Caco-2 (cell line): ENCODE measurements around the gene ENTPD8. TPM values are rescaled to one million over a fixed set of nuclear protein-coding genes. Genes with fewer than 3 reads are reported as not detected.

Experiments used
- Bru-seq: library from RNA; stranded (reverse); fragments of 400-500 nt; gene quantifications from one replicate; lab custom pipeline; 2021; lab: Mats Ljungman, UMichigan
- BruChase-seq, 2 experiments: library from RNA; stranded (reverse); fragments of 400-500 nt; gene quantifications; one replicate each; lab custom pipeline; 2021; lab: Mats Ljungman, UMichigan
- BruUV-seq: library from RNA; stranded (reverse); fragments of 400-500 nt; replicated peaks from 2 replicates; lab custom pipeline; 2021; lab: Mats Ljungman, UMichigan
- CTCF ChIA-PET: fragments of 300-600 bp; sonication (Branson Sonifier 250); formaldehyde crosslinking; loops from one replicate; lab custom pipeline; 2022; ENCODE audit warnings: antibody characterized with exemption; lab: Charles Lee
- POLR2A ChIA-PET: fragments of 300-600 bp; sonication (Branson Sonifier 250); formaldehyde crosslinking; loops from one replicate; lab custom pipeline; 2022; ENCODE audit warnings: antibody characterized with exemption; lab: Charles Lee
- DNase-seq, 2 experiments: peaks; one replicate each; pipeline versions ENCODE4 v3.0.0 to v3.0.0-alpha.2; 2020 to 2022
- H3K27me3 ChIP-seq: replicated peaks from 2 replicates; pipeline ENCODE4 v1.6.0; 2011; ENCODE audit warnings: low read length; ENCODE audit not compliant: control insufficient read depth, insufficient read depth
- H3K36me3 ChIP-seq: 2 replicates; pipeline ENCODE4 v1.5.1; 2011; ENCODE audit warnings: low read length; ENCODE audit not compliant: control insufficient read depth, insufficient read depth
- H3K4me1 ChIP-seq: fragments of 250-450 bp; sonication (Bioruptor Pico); 2 replicates; pipeline ENCODE4 v1.5.1; 2020; ENCODE audit warnings: mild to moderate bottlenecking
- H3K4me3 ChIP-seq: 2 replicates; pipeline ENCODE4 v1.5.1; 2011; ENCODE audit warnings: low read depth, mild to moderate bottlenecking, control low read depth, low read length
- H3K9me3 ChIP-seq: fragments of 250-450 bp; sonication (Bioruptor Pico); 2 replicates; pipeline ENCODE4 v1.5.1; 2020; ENCODE audit warnings: mild to moderate bottlenecking, moderate library complexity
- H3K27ac Mint-ChIP-seq: one replicate; pipeline ENCODE4 v1.8.0; 2022; ENCODE audit warnings: mixed read lengths; ENCODE audit not compliant: unreplicated experiment
- H3K27me3 Mint-ChIP-seq: one replicate; pipeline ENCODE4 v1.8.0; 2022; ENCODE audit warnings: mixed read lengths; ENCODE audit not compliant: insufficient read depth, unreplicated experiment
- H3K36me3 Mint-ChIP-seq: one replicate; pipeline ENCODE4 v1.8.0; 2022; ENCODE audit warnings: mild to moderate bottlenecking, mixed read lengths; ENCODE audit not compliant: insufficient read depth, unreplicated experiment
- H3K4me1 Mint-ChIP-seq: one replicate; pipeline ENCODE4 v1.8.0; 2022; ENCODE audit warnings: low read depth, mixed read lengths; ENCODE audit not compliant: unreplicated experiment
- H3K4me3 Mint-ChIP-seq: one replicate; pipeline ENCODE4 v1.8.0; 2022; ENCODE audit warnings: mild to moderate bottlenecking, moderate library complexity, mixed read lengths; ENCODE audit not compliant: unreplicated experiment
- H3K9me3 Mint-ChIP-seq: one replicate; pipeline ENCODE4 v1.8.0; 2022; ENCODE audit warnings: mixed read lengths; ENCODE audit not compliant: unreplicated experiment
- intact Hi-C: fragments of 100-400 bp; cut with micrococcal nuclease; formaldehyde crosslinking; loops from one replicate; pipeline ENCODE4 v1.10.0; 2022; ENCODE audit not compliant: unreplicated experiment
- long read RNA-seq: library from polyadenylated mRNA; stranded (forward); transcript quantifications from one replicate; pipeline ENCODE4 v2.0.0, GENCODE V29; 2022
- total RNA-seq: library from RNA; stranded (reverse); gene quantifications from 2 replicates; pipeline ENCODE4 v1.2.3, GENCODE V29; 2022
- TF ChIP-seq, protein P1 (sequence below), 2 experiments: fragments of 200-600 bp in 1 of 2; IDR thresholded peaks; 1 replicate in 1 of 2; 2 replicates in 1 of 2; pipeline versions ENCODE4 v1.5.1 to v1.8.0; 2011 to 2022; ENCODE audit warnings: antibody characterized with exemption in 1 of 2, control low read depth in 1 of 2, inconsistent platforms in 1 of 2, low read depth in 1 of 2, low read length in 1 of 2, mild to moderate bottlenecking in 1 of 2, moderate library complexity in 1 of 2; ENCODE audit not compliant: insufficient read depth in 1 of 2, severe bottlenecking in 1 of 2, unreplicated experiment in 1 of 2

ENTPD8 gene, protein sequence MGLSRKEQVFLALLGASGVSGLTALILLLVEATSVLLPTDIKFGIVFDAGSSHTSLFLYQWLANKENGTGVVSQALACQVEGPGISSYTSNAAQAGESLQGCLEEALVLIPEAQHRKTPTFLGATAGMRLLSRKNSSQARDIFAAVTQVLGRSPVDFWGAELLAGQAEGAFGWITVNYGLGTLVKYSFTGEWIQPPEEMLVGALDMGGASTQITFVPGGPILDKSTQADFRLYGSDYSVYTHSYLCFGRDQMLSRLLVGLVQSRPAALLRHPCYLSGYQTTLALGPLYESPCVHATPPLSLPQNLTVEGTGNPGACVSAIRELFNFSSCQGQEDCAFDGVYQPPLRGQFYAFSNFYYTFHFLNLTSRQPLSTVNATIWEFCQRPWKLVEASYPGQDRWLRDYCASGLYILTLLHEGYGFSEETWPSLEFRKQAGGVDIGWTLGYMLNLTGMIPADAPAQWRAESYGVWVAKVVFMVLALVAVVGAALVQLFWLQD
- total RNA-seq, result 8.5 and 8.6 TPM in 2 replicates
- Bru-seq, nascent RNA, result percentile 30 among the genes with signal in this experiment
- percentile 42 among the genes with signal in this experiment for BruChase-seq, experiment 1, labeled RNA remaining after a 2-hour chase
- percentile 48 among the genes with signal in this experiment for BruChase-seq, experiment 2, labeled RNA remaining after a 6-hour chase
- long read RNA-seq, transcript ENTPD8-202 (10 exons, 2,222 nt), result minor isoform, 9 of 34 reads
- long read RNA-seq, transcript ENTPD8-201 (9 exons, 2,111 nt), result major isoform, 12 of 34 reads
- long read RNA-seq, partial matches to known transcripts, result 5 of 34 reads
- long read RNA-seq, other reads (novel, unspliced or antisense), result 8 of 34 reads

DNA sequence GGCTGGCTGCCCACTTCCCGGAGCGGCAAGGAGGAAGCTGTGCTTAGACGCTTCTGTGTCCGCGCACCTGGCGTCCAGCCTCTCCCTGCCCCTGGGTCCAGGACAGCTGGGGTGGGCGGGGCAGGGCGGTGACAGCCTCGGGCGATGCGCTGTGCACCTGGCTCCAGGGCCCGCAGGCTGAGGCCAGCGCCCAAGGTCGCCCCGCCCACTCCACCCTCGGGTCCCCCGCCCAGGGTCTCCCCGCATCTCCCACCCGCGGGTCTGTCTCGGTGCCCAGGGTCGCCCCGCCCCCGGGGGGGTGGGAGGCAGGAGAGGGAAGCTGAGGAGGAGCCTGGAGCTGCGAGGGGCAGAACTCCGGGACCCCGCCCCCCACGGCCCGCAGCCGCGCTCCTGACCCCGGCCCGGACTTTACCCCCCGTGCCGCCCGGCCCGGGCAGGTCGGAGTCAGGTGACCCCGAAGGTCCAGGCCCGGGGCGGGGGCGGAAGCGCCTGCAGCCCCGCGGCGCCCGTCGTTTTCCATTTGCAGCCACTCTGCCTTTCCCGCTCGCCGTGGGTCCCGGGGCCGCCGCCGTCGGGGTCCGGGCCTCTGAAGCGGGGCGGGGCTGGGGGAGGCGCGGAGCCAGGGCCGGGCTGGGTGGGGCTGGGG, at the start of gene ENTPD8:
Gene ENTPD8 (minus strand): TSS at position 69 of the 646 bp plus-strand sequence. CDS start 3,072 bp downstream, outside the sequence.
- ChIA-PET POLR2A (interaction anchor here (0.6 to 1.2 kb wide), 10 partner anchors 15 to 240 kb away, joined by 3 to 25 read pairs (median 6); partner anchors contain the start of genes ARRDC1, EXD3, NOXA1 and NRARP), CTCF (interaction anchor here (0.6 to 1.9 kb wide), 16 partner anchors 14 to 395 kb away, joined by 3 to 40 read pairs (median 8); partner anchors contain the start of genes EXD3, NOXA1, NRARP and PNPLA7)
- Histone ChIP-seq H3K27me3 (no peaks in the 10 kb centered on the region), H3K4me1 (peaks cover 14% of the 10 kb centered on the region), H3K4me3 (peak within 1 kb of the TSS; percentile 51), H3K9me3 (no peaks in the 10 kb centered on the region), H3K36me3 (no peaks in the 10 kb centered on the region)
- Mint-ChIP-seq H3K36me3 (peaks cover 11% of the 10 kb centered on the region), H3K27me3 (no peaks in the 10 kb centered on the region), H3K4me3 (peak within 1 kb of the TSS; percentile 93), H3K9me3 (no peaks in the 10 kb centered on the region), H3K27ac (peak within 1 kb of the TSS; percentile 84), H3K4me1 (peaks cover 6% of the 10 kb centered on the region)
- TF ChIP-seq, protein P1, sequence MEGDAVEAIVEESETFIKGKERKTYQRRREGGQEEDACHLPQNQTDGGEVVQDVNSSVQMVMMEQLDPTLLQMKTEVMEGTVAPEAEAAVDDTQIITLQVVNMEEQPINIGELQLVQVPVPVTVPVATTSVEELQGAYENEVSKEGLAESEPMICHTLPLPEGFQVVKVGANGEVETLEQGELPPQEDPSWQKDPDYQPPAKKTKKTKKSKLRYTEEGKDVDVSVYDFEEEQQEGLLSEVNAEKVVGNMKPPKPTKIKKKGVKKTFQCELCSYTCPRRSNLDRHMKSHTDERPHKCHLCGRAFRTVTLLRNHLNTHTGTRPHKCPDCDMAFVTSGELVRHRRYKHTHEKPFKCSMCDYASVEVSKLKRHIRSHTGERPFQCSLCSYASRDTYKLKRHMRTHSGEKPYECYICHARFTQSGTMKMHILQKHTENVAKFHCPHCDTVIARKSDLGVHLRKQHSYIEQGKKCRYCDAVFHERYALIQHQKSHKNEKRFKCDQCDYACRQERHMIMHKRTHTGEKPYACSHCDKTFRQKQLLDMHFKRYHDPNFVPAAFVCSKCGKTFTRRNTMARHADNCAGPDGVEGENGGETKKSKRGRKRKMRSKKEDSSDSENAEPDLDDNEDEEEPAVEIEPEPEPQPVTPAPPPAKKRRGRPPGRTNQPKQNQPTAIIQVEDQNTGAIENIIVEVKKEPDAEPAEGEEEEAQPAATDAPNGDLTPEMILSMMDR (IDR thresholded peaks at IDR 0.05; ENCODE audit: insufficient read depth in 1 of 2, low read depth in 1 of 2, low read length in 1 of 2, severe bottlenecking in 1 of 2, unreplicated experiment in 1 of 2), result no peak
- intact Hi-C loops, result loop anchor here (1.0 to 10.0 kb wide), 2 partner anchors 18 to 153 kb away; partner anchors contain the start of genes EXD3, NOXA1 and ZMYND19
- no TSS peak for BruUV-seq
- peak; percentile 99 for DNase-seq

DNA sequence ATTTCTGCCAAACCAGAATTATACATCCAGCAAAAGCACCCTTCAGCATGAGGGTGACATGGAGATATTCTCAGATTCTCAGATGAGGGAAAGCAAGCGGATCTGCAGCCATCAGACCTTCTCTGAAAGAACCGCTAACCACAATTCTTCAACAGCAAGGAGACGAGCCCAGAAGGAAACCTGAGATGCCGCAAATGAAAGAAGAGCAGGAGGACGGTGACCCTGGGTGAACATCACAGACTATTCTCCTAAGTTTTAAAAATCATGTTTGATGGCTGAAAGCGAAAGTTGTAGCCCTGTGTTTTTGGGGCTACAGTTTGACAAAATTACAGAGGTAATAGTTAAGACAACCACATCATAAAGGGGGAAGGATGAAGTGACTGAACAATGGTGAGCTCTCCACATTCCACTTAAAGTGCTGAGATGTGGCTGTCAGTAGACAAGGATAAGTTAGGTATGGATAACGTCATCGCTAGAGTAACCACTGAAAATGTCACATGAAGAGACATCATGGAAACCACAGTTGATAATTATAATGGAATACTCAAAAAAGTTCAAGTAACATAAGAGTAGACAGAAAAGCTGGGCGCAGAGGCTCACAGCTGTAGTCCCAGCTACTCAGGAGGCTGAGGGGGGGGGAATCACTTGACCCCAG, 49.5 kb upstream of the ENTPD8 start:
- BruUV-seq, result no TSS peak
- Mint-ChIP-seq H3K4me1 (peaks cover 7% of the 10 kb centered on the region), H3K27me3 (no peaks in the 10 kb centered on the region), H3K4me3 (no peak overlapping the region), H3K27ac (no peak overlapping the region), H3K9me3 (no peaks in the 10 kb centered on the region), H3K36me3 (peaks cover 6% of the 10 kb centered on the region)
- ChIA-PET CTCF (no interaction called here), POLR2A (interaction anchor here (0.6 kb wide), 1 partner anchor 19 kb away, joined by 3 read pairs; no protein-coding TSS in a partner anchor)
- H3K27me3 ChIP-seq, result no peaks in the 10 kb centered on the region; the same call in 1 of the 2 replicates
- H3K4me1 ChIP-seq, result no peaks in the 10 kb centered on the region
- H3K9me3 ChIP-seq, result peaks cover 5% of the 10 kb centered on the region
- TF ChIP-seq, protein P1 (IDR thresholded peaks at IDR 0.05; ENCODE audit: insufficient read depth in 1 of 2, low read depth in 1 of 2, low read length in 1 of 2, severe bottlenecking in 1 of 2, unreplicated experiment in 1 of 2), result no peak
- H3K36me3 ChIP-seq, result no peaks in the 10 kb centered on the region
- H3K4me3 ChIP-seq, result no peak overlapping the region
- intact Hi-C loops, result no loop called here
- no peak for DNase-seq
